Measurements from ENCODE around the gene CENPA.

Gene CENPA

GRCh38 chr2:26840937-26841610 is 55.2 kb downstream of the CENPA start:
- peaks cover 63% of the 10 kb centered on the region for H3K27me3 Mint-ChIP-seq
- no peak overlapping the region for H3K27ac Mint-ChIP-seq

GRCh38 chr2:26843041-26843440 is 57.2 kb downstream of the CENPA start:
- H3K36me3 Mint-ChIP-seq, result no peaks in the 10 kb centered on the region
- H3K27ac Mint-ChIP-seq, result no peak overlapping the region
- no peak overlapping the region for H3K4me3 Mint-ChIP-seq
- ATAC-seq, result no peak
- H3K9me3 Mint-ChIP-seq, result no peaks in the 10 kb centered on the region
- H3K27me3 Mint-ChIP-seq, result peaks cover 70% of the 10 kb centered on the region
- H3K4me1 Mint-ChIP-seq, result peaks cover 12% of the 10 kb centered on the region

More at GRCh38 chr2:26840937-26841610, 55.2 kb downstream of the CENPA start:
- H3K4me3 Mint-ChIP-seq, result no peak overlapping the region
- no peaks in the 10 kb centered on the region for H3K9me3 Mint-ChIP-seq
- no peaks in the 10 kb centered on the region for H3K36me3 Mint-ChIP-seq
- ATAC-seq, result no peak
- no peaks in the 10 kb centered on the region for H3K4me1 Mint-ChIP-seq

Measured in stimulated activated memory B cell treated with anti-CD40 and anti-IgM and Interleukin-4, amounts not matched to agents 10 μg/mL and 1 μg/mL and 100 μg/mL, for 72 hours (primary cell).